EL (cell line): ENCODE data around the gene TMEM203.

Experiments used
- DNase-seq: peaks from one replicate; pipeline ENCODE4 v3.0.0-alpha.2; 2016

TMEM203 gene

DNA sequence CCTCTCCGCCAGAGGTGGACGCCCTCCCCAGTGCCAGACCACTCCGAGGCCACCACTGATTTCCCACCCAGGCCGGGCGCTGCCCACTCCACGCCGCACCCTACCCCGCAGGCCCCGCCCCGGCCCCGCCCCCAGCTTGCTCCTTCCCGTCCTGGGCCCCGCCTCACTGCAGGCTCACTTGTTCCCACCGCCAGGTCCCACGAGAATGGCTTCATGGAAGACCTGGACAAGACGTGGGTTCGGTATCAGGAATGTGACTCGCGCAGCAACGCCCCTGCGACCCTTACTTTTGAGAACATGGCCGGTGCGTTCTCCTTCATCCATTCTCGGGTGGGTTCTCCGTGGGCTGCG is 42.1 kb downstream of the TMEM203 start:
- no peak for DNase-seq

DNA sequence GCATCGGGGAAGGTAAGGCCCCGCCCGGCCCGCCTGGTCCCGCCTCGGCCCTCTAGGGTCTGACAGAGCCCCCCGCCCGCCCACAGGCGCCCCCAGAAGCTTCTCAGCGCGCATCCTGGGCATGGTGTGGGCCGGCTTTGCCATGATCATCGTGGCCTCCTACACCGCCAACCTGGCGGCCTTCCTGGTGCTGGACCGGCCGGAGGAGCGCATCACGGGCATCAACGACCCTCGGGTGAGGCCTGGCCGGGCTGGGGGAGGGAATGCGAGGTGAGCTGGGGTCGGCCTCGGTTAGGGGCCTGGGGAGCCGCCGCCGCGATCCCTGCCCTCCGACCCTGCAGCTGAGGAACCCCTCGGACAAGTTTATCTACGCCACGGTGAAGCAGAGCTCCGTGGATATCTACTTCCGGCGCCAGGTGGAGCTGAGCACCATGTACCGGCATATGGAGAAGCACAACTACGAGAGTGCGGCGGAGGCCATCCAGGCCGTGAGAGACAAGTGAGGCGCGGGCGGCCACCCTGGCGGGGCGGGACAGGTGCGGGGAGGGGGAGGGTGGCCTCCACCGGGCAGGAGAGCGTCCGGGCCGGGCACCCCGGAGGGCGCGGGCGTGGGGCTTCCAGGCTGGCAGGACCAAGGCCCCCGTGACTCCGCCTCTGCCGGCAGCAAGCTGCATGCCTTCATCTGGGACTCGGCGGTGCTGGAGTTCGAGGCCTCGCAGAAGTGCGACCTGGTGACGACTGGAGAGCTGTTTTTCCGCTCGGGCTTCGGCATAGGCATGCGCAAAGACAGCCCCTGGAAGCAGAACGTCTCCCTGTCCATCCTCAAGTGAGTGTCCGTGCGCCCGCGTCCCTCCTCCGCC is 42.7 kb downstream of the TMEM203 start:
- peak; percentile 35 for DNase-seq

DNA sequence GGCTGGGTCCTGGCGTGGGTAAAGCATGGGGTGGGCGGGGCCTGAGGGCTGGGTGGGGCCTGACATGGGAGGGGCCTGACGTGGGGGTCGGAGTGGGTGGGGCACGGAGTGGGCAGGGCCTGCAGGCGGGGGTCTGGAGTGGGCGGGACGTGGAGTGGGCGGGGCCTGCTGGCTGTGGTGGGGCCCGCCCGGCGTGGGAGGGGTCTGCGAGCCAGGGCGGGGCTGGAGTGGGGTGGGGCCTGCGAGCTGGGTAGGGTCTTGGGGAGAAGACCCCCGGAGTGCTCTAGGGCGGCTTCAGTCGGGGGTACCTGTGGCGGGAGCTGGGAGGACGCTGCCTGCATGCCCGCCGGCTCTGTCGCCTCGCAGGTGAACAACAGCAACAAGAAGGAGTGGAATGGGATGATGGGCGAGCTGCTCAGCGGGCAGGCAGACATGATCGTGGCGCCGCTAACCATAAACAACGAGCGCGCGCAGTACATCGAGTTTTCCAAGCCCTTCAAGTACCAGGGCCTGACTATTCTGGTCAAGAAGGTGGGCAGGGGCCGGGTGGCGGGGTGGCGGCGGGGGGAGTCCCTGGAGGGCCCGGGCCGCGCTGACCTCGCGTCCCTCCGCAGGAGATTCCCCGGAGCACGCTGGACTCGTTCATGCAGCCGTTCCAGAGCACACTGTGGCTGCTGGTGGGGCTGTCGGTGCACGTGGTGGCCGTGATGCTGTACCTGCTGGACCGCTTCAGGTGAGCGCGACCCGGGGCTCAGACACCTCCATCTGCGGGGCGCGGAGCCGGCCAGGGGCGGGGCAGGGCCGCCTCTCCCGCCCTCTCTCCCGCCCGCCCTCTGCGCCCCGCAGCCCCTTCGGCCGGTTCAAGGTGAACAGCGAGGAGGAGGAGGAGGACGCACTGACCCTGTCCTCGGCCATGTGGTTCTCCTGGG is 43.6 kb downstream of the TMEM203 start:
- DNase-seq: no peak

DNA sequence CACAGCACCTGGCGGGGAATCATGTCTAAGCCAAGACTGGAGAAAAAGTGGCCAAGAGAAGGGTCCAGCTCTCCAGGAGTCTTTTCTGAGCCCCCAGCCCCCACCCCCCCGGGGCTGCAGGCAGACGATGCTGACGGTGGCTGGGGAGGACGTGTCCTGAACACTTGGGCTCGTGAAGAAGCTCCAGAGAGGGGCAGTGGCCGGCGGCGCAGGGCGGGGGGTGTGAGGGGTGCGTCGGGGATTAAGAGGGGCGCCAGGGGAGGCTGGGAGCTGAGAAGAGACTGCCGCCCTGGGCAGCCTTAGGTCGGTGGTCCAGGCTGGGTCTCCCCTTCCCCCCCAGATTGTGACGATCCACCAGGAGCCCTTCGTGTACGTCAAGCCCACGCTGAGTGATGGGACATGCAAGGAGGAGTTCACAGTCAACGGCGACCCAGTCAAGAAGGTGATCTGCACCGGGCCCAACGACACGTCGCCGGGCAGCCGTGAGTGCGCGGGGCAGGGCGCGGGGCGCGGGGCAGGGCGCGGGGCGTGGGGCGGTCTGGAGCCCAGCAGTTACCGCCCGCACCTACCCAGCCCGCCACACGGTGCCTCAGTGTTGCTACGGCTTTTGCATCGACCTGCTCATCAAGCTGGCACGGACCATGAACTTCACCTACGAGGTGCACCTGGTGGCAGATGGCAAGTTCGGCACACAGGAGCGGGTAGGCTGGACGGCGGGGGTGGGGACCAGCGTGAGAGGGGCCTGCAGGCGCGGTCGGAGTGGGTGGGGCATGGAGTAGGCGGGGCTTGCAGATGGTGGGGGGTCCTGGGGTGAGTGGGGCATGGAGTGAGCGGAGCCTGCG is 44.5 kb downstream of the TMEM203 start:
- DNase-seq: no peak

DNA sequence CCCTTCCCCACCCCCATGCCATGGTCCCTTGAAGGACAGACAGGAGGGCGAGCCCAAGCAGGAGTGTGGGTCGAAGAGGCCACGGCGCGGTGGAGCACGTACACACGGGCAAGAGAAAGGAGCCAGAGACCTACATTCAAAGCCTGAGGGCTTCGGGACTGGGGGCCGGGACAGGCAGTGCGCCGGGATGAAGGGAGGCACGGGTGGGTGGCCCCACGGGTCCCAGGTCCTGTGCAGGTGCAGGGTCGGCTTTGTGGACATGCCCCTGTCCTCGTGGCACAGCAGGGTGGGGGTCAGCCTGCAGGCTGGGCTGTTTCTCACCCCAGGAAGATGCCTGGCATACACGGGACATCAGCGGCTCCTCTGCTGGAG is 45.4 kb downstream of the TMEM203 start:
- no peak for DNase-seq

DNA sequence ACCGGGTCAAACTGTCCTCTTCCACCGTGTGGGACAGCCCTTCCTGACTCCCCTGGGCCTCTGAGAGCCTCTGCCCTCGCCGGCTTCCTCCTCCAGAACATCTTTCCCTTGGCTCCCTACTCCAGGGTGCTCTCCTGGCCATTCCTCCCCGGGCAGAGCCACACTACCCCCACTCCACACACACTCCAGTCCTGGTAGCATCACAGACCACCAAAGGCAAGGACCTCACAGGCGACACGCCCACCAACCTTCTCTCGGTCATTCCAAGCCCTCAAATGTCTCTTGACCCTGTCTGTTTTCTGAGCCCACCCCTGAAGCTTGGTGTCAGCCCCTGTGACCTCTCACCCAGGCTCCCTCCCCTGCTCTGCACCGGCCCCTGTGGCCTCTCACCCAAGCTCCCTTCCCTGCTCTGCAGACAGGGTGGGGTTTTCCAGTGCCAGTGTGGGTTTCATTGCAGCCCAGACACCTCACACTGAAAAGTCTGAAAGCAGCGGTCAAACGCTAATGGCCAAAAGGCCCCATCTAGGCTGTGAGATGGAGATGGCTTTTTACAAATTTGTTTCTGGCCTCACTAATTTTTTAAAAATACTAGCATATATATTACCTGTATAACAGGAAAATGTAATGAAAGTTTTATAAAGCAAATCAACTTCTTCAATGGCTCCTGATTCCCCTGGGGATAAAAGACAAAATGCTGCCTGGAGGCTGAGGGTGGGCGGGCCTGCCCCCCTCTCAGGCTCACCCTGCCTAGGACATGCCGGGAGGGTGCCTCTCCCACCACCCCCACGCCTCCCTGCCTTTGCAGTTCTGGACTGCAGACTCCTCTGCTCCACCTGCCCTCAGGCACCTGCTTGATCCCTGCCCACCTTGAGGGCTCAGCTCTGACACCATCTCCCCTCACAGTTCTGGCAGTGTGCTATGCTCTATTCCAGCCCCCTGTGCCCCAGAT is 46.1 kb downstream of the TMEM203 start:
- DNase-seq: no peak

DNA sequence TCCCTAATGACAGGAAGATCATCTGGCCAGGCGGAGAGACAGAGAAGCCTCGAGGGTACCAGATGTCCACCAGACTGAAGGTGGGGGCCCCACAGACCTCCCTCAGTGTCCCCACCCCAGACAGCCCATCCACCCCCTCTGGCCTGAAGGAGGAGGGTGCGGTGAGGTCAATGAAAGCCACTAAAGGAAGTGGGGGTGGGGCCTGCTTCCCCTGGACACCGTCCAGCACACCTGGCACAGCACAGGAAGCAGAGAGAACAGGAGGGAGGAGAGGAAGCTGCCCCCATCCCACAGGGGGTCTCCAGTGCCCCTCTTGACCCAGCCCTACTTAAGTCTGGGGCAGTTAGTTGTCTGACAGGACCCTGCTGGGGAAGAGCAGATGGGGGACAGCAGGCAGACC is 46.8 kb downstream of the TMEM203 start:
- no peak for DNase-seq

DNA sequence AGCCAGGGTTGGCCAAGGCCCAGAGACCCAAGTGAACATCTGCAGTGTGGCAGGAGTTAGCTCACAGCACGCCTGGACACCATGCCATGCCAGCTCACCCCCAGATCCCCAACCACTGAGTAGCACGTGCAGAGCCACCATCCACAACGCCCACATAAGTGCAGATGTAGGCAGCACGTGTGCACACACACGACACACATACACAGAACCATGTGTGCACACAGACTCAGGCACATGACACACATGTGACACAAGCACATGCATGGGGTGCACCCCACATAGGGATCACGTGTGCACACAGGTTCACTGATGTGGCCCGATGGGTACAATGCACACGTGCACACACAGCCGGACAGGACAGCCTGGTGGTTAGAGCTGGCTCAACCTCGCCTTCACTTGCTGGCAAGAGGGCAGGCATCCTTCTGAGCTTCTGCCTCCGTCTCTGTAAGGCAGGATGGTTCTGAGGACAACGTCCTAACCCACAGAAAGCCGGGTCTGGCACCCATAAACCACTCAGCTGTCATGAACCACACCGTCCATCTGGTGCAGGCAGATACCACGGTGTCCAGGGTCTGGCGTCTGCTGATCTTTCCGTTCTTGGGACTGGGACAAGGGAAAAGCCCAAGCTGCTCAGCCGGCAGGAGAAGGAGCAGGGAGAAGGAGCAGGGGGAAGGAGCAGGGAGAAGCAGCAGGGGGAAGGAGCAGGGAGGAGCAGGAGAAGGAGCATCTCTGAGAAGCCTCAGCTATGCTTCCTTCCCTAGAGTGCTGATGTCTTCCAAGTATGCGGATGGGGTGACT is 47.6 kb downstream of the TMEM203 start:
- no peak for DNase-seq

DNA sequence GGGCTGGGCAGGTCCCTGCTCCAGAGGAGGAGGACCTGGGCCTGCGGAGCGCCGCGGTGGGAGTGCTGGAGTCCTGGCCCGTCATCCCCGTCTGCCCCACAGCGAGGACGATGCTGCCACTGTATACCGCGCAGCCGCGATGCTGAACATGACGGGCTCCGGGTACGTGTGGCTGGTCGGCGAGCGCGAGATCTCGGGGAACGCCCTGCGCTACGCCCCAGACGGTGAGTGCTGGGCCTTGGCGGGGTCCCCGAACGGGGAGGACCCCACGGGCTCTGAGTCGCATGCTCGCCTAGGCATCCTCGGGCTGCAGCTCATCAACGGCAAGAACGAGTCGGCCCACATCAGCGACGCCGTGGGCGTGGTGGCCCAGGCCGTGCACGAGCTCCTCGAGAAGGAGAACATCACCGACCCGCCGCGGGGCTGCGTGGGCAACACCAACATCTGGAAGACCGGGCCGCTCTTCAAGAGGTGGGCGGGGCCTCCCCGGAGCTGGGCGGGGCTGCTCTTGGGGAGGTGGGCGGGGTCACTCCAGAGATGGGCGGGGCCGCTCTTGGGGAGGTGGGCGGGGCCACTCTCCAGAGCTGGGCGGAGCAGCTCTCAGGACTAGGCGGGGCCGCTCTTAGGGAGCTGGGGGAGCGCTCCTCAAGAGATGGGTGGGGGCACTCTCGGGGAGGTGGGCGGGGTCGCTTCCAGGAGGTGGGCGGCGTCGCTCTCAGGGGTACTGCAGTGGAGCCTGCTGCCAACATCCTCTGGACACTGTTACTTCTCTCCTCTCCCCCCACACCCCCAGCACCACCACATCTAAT is 48.7 kb downstream of the TMEM203 start:
- DNase-seq: peak; percentile 43
